SK-N-MC (cell line): ENCODE results near the gene GYPB.
"Not testable (repeated sequence)": the region's sequence is repeated elsewhere in the genome, so short reads cannot be mapped to it uniquely, and the experiment has no call there.

Experiments used
- EZH2 ChIP-seq: fragments of 200-600 bp; sonication (generic); IDR thresholded peaks from one replicate; pipeline ENCODE4 v1.6.1; 2017; ENCODE audit warnings: antibody characterized with exemption
- FOXP2 ChIP-seq: optimal IDR thresholded peaks from 2 replicates; pipeline ENCODE3; 2011; ENCODE audit warnings: mild to moderate bottlenecking, moderate library complexity; ENCODE audit not compliant: insufficient read depth; ENCODE audit errors: extremely low read length, control extremely low read depth
- POLR2AphosphoS5 ChIP-seq: IDR thresholded peaks from 2 replicates; pipeline ENCODE4 v1.6.1; 2012; ENCODE audit warnings: mild to moderate bottlenecking, low read depth, low read length, borderline replicate concordance

GRCh38 chr4:144006200-144006803 lies 12.9 kb downstream of the GYPB start:
- TF ChIP-seq EZH2, POLR2AphosphoS5, FOXP2: not testable (repeated sequence)
